ENCODE results near the gene CTBP2. TPM values are rescaled to one million over a fixed set of nuclear protein-coding genes. Genes with fewer than 3 reads are reported as not detected.

The CTBP2 gene
- total and polyA plus RNA-seq, 2 of the 13 experiments (the other 11 are each of a cell fraction or from before 2014, with no cell fraction given) = 0.08 TPM; not detected in 1

DNA sequence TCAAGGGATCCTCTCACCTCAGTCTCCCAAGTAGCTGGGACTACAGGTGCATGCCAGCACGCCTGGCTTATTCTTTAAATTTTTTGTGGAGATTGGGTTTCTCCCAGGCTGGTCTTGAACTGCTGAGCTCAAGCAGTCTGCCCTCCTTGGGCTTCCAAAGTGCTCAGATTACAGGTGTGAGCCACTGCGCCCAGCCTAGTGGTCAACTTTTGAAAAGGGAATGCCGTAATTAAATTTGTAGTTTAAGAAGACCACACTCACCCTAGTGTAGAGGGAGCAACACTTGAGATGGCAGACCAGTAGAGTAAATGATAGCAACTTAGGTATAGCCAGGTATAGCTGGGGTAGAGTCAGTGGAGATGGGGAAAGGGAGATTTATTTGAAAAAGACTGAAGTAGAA is 200.8 kb downstream of the CTBP2 start:
- POLR2A ChIA-PET = interaction anchor here (1.2 kb wide), 1 partner anchor 42 kb away, joined by 3 read pairs; no protein-coding TSS in a partner anchor

More for the DNA sequence above, 200.8 kb downstream of the CTBP2 start:
- CTCF ChIA-PET (ENCODE audit: low intra/inter-chr PET ratio, low total read pairs) = no interaction called here
- Histone ChIP-seq H3K4me1 (ENCODE audit: insufficient read depth, low read length) (no peaks in the 10 kb centered on the region), H3K9ac (ENCODE audit: insufficient read depth, low read depth, low read length) (no peak overlapping the region), H2AFZ (ENCODE audit: low read length) (no peak overlapping the region), H3K4me2 (ENCODE audit: low read depth, low read length) (no peak overlapping the region), H3K36me3 (replicated peaks in 1 of 2; ENCODE audit: control insufficient read depth in 1 of 2, insufficient read depth in 2 of 2, low read length in 2 of 2) (no peaks in the 10 kb centered on the region; a peak in 1 of 5 replicates), H3K27ac (ENCODE audit: extremely low read length, insufficient read depth, low read length) (no peak overlapping the region), H3K9me3 (ENCODE audit: low read length) (no peaks in the 10 kb centered on the region), H4K20me1 (ENCODE audit: insufficient read depth, low read length) (peaks cover 7% of the 10 kb centered on the region; the same call in 1 of the 2 replicates), H3K79me2 (ENCODE audit: insufficient read depth, low read length) (peaks cover 64% of the 10 kb centered on the region), H3K27me3 (ENCODE audit: control insufficient read depth in 1 of 2, insufficient read depth in 2 of 2, low read length in 2 of 2) (no peaks in the 10 kb centered on the region), H3K4me3 (replicated peaks in 1 of 3; ENCODE audit: insufficient read depth in 1 of 3, low read depth in 2 of 3, low read length in 3 of 3) (no peak overlapping the region)
- in situ Hi-C loops (cut with HindIII; ENCODE audit: extremely low pct_ligation_motif_present, low pct_unique_long_range_greater_than_20kb) = no loop called here
- intact Hi-C loops (cut with micrococcal nuclease; ENCODE audit: unreplicated experiment) = no loop called here
- FAIRE-seq (no peak), ATAC-seq (no peak), DNase-seq (ENCODE audit: low spot score) (no peak)
- no TSS peak for BruUV-seq (replicated peaks)
- no peak for TF ChIP-seq GTF3A (CRISPR knock-in tag; conservative IDR thresholded peaks at IDR 0.05)
- no peak for TF ChIP-seq SP1 (IDR thresholded peaks at IDR 0.05)
- TF ChIP-seq SP1 (CRISPR knock-in tag; IDR thresholded peaks at IDR 0.05) = no peak
- no peak for TF ChIP-seq KDM4B (CRISPR knock-in tag; IDR thresholded peaks at IDR 0.05)
- no peak for TF ChIP-seq ZNF253 (CRISPR knock-in tag; IDR thresholded peaks at IDR 0.05; ENCODE audit: borderline replicate concordance)
- no peak for TF ChIP-seq TCF7 (IDR thresholded peaks at IDR 0.05; ENCODE audit: low read depth)
- TF ChIP-seq, protein P1, sequence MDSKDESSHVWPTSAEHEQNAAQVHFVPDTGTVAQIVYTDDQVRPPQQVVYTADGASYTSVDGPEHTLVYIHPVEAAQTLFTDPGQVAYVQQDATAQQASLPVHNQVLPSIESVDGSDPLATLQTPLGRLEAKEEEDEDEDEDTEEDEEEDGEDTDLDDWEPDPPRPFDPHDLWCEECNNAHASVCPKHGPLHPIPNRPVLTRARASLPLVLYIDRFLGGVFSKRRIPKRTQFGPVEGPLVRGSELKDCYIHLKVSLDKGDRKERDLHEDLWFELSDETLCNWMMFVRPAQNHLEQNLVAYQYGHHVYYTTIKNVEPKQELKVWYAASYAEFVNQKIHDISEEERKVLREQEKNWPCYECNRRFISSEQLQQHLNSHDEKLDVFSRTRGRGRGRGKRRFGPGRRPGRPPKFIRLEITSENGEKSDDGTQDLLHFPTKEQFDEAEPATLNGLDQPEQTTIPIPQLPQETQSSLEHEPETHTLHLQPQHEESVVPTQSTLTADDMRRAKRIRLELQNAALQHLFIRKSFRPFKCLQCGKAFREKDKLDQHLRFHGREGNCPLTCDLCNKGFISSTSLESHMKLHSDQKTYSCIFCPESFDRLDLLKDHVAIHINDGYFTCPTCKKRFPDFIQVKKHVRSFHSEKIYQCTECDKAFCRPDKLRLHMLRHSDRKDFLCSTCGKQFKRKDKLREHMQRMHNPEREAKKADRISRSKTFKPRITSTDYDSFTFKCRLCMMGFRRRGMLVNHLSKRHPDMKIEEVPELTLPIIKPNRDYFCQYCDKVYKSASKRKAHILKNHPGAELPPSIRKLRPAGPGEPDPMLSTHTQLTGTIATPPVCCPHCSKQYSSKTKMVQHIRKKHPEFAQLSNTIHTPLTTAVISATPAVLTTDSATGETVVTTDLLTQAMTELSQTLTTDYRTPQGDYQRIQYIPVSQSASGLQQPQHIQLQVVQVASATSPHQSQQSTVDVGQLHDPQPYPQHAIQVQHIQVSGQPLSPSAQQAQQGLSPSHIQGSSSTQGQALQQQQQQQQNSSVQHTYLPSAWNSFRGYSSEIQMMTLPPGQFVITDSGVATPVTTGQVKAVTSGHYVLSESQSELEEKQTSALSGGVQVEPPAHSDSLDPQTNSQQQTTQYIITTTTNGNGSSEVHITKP (CRISPR knock-in tag; IDR thresholded peaks at IDR 0.05; ENCODE audit: low read depth) = no peak
- no peak for TF ChIP-seq HOXA3 (CRISPR knock-in tag; IDR thresholded peaks at IDR 0.05)
- TF ChIP-seq SP4 (CRISPR knock-in tag; IDR thresholded peaks at IDR 0.05) = no peak
- 97% methylated on average over 2 of the region's 3 CpGs for WGBS (ENCODE audit: low lambda C conversion rate)

Data from HepG2 (cell line).